A673 (cell line): Measurements from ENCODE around the gene PSD. TPM values are rescaled to one million over a fixed set of nuclear protein-coding genes. Genes with fewer than 3 reads are reported as not detected.
A peak's percentile ranks its signal among the peaks of the same experiment; 100 is the strongest.
"Not testable (repeated sequence)": the region's sequence is repeated elsewhere in the genome, so short reads cannot be mapped to it uniquely, and the experiment has no call there.

Experiments used
- BruUV-seq: library from RNA; stranded (reverse); fragments of 400-500 nt; replicated peaks from 2 replicates; lab custom pipeline; 2021; lab: Mats Ljungman, UMichigan
- CTCF ChIA-PET: fragments of 300-600 bp; sonication (Branson Sonifier 250); formaldehyde crosslinking; loops from one replicate; lab custom pipeline; 2022; ENCODE audit warnings: antibody characterized with exemption; lab: Charles Lee
- POLR2A ChIA-PET: fragments of 300-600 bp; sonication (Branson Sonifier 250); formaldehyde crosslinking; loops from one replicate; lab custom pipeline; 2022; ENCODE audit warnings: antibody characterized with exemption; ENCODE audit not compliant: low non-redundant PET; lab: Charles Lee
- DNase-seq: peaks from one replicate; pipeline ENCODE4 v3.0.0-alpha.2; 2015; ENCODE audit warnings: low spot score
- H3K27ac ChIP-seq: fragments of 200-600 bp; sonication (generic); 2 replicates; pipeline ENCODE4 v1.5.1; 2016; ENCODE audit warnings: mixed run types, low read depth, mild to moderate bottlenecking, mixed read lengths, antibody characterized with exemption, low read length; ENCODE audit not compliant: poor library complexity, severe bottlenecking
- H3K27me3 ChIP-seq: fragments of 200-600 bp; sonication (generic); replicated peaks from 2 replicates; pipeline ENCODE4 v1.6.1; 2017; ENCODE audit warnings: mixed run types, low read depth, mild to moderate bottlenecking, mixed read lengths, antibody characterized with exemption, low read length; ENCODE audit not compliant: insufficient read depth, poor library complexity
- H3K36me3 ChIP-seq: fragments of 200-600 bp; sonication (generic); 2 replicates; pipeline ENCODE4 v1.6.1; 2016; ENCODE audit warnings: mixed run types, mild to moderate bottlenecking, mixed read lengths, antibody characterized with exemption, low read length; ENCODE audit not compliant: insufficient read depth, poor library complexity, severe bottlenecking
- H3K4me1 ChIP-seq: fragments of 200-600 bp; sonication (generic); 2 replicates; pipeline ENCODE4 v1.6.1; 2017; ENCODE audit warnings: mixed run types, mild to moderate bottlenecking, mixed read lengths, antibody characterized with exemption, low read length; ENCODE audit not compliant: insufficient read depth, poor library complexity, severe bottlenecking
- H3K4me3 ChIP-seq: fragments of 200-600 bp; sonication (generic); 2 replicates; pipeline ENCODE4 v1.5.1; 2016; ENCODE audit warnings: low read depth, mixed run types, mild to moderate bottlenecking, mixed read lengths, low read length; ENCODE audit not compliant: poor library complexity, severe bottlenecking
- H3K9me3 ChIP-seq: fragments of 200-600 bp; sonication (generic); 2 replicates; pipeline ENCODE4 v1.6.1; 2016; ENCODE audit warnings: mixed run types, low read depth, mild to moderate bottlenecking, mixed read lengths, antibody characterized with exemption, low read length; ENCODE audit not compliant: poor library complexity, severe bottlenecking
- CTCF ChIP-seq: fragments of 300-800, 200-600 bp; sonication (generic); conservative IDR thresholded peaks from 2 replicates; pipeline ENCODE4 v1.5.1; 2017; ENCODE audit warnings: low read depth, mild to moderate bottlenecking, antibody characterized with exemption, low read length, moderate library complexity, mixed read lengths
- EZH2 ChIP-seq: fragments of 200-600 bp; sonication (generic); IDR thresholded peaks from 2 replicates; pipeline ENCODE4 v1.6.1; 2017; ENCODE audit warnings: borderline replicate concordance, low read depth, mild to moderate bottlenecking, mixed read lengths, antibody characterized with exemption, low read length; ENCODE audit not compliant: poor library complexity, severe bottlenecking
- intact Hi-C: fragments of 100-400 bp; cut with micrococcal nuclease; formaldehyde crosslinking; loops from one replicate; pipeline ENCODE4 v1.10.0; 2022; ENCODE audit not compliant: unreplicated experiment
- total RNA-seq: library from RNA; stranded (reverse); gene quantifications from 2 replicates; pipeline ENCODE4 v1.2.3, GENCODE V29; 2021

PSD gene
- total RNA-seq, 1 experiment from 2014 or later, result 5.8 TPM

- BruUV-seq, result no TSS peak
- Histone ChIP-seq H3K27me3 (no peaks in the 10 kb centered on the region), H3K4me3 (no peak overlapping the region), H3K27ac (no peak overlapping the region), H3K4me1 (peaks cover 6% of the 10 kb centered on the region), H3K9me3 (no peaks in the 10 kb centered on the region), H3K36me3 (peaks cover 13% of the 10 kb centered on the region)
- POLR2A ChIA-PET, result interaction anchor here (0.6 kb wide), 2 partner anchors 121 to 297 kb away, joined by 3 to 4 read pairs; no protein-coding TSS in a partner anchor
- intact Hi-C loops, result no loop called here
- TF ChIP-seq CTCF, result no peak
- no peak for TF ChIP-seq EZH2
- no peak for DNase-seq
- CTCF ChIA-PET, result no interaction called here
These were observed 39.1 kb upstream of the PSD start for GRCh38 chr10:102457591-102458150.

- TF ChIP-seq EZH2 (no peak), CTCF (no peak)
- BruUV-seq, result no TSS peak
- H3K4me3 ChIP-seq, result no peak overlapping the region
- ChIA-PET POLR2A (no interaction called here), CTCF (no interaction called here)
- intact Hi-C loops, result no loop called here
- H3K4me1 ChIP-seq, result peaks cover 6% of the 10 kb centered on the region
- DNase-seq, result peak; percentile 49
- no peaks in the 10 kb centered on the region for H3K9me3 ChIP-seq
- peaks cover 15% of the 10 kb centered on the region for H3K36me3 ChIP-seq
- no peaks in the 10 kb centered on the region for H3K27me3 ChIP-seq
- peak overlapping the region; percentile 60 for H3K27ac ChIP-seq
These were observed 37.4 kb upstream of the PSD start for GRCh38 chr10:102455893-102456471.

GRCh38 chr10:102454662-102455487 lies 36.3 kb upstream of the PSD start:
- CTCF ChIA-PET, H3K4me1 ChIP-seq, H3K4me3 ChIP-seq, H3K27me3 ChIP-seq, H3K9me3 ChIP-seq, intact Hi-C loops, POLR2A ChIA-PET, BruUV-seq, DNase-seq: not testable (repeated sequence)
- peaks cover 15% of the 10 kb centered on the region for H3K36me3 ChIP-seq
- H3K27ac ChIP-seq, result peak overlapping the region; percentile 60
